GM23338 (cell line): Measurements from ENCODE around the gene AMOTL1.

Experiments used
- CREB1 ChIP-seq: fragments of 250-450 bp; sonication (Bioruptor Pico); IDR thresholded peaks from 2 replicates; pipeline ENCODE4 v1.5.0; 2020; ENCODE audit warnings: low read depth, mild to moderate bottlenecking, moderate library complexity
- CTCF ChIP-seq, 2 experiments: fragments of 200-600 bp in 1 of 2; sonication (generic) in 1 of 2; conservative IDR thresholded peaks; 2 replicates each; pipeline versions ENCODE4 v1.5.1 to v1.6.1; 2016 to 2017; ENCODE audit warnings: antibody characterized with exemption in 2 of 2, low read depth in 2 of 2, mild to moderate bottlenecking in 2 of 2, moderate library complexity in 1 of 2
- EZH2 ChIP-seq: fragments of 200-600 bp; sonication (generic); IDR thresholded peaks from one replicate; pipeline ENCODE4 v1.8.0; 2017; ENCODE audit warnings: antibody characterized with exemption, mild to moderate bottlenecking, low read depth; ENCODE audit not compliant: unreplicated experiment
- EZH2phosphoT487 ChIP-seq: fragments of 200-600 bp; sonication (generic); IDR thresholded peaks from one replicate; pipeline ENCODE4 v1.8.1; 2018; ENCODE audit warnings: antibody characterized with exemption; ENCODE audit not compliant: unreplicated experiment
- NANOG ChIP-seq: IDR thresholded peaks from 2 replicates; pipeline ENCODE4 v1.6.1; 2016; ENCODE audit warnings: antibody characterized with exemption, borderline replicate concordance
- POLR2AphosphoS5 ChIP-seq: IDR thresholded peaks from 2 replicates; pipeline ENCODE4 v1.6.1; 2016; ENCODE audit warnings: antibody characterized with exemption, low read depth
- REST ChIP-seq: IDR thresholded peaks from one replicate; pipeline ENCODE4 v1.6.1; 2018; ENCODE audit warnings: antibody characterized with exemption; ENCODE audit not compliant: unreplicated experiment
- STAT1 ChIP-seq: IDR thresholded peaks from one replicate; pipeline ENCODE4 v1.6.1; 2016; ENCODE audit warnings: antibody characterized with exemption; ENCODE audit not compliant: unreplicated experiment

GRCh38 chr11:94753630-94754029 is 14.5 kb upstream of the AMOTL1 start:
- no peak for TF ChIP-seq CTCF (conservative IDR thresholded peaks at IDR 0.05; ENCODE audit: low read depth in 2 of 2)
- TF ChIP-seq POLR2AphosphoS5: no peak
- TF ChIP-seq NANOG: no peak
- no peak for TF ChIP-seq REST
- TF ChIP-seq EZH2: no peak
- TF ChIP-seq EZH2phosphoT487: no peak
- TF ChIP-seq STAT1: no peak
- TF ChIP-seq CREB1: no peak
